CD4-positive, alpha-beta T cell treated with Interleukin-1 beta for 1 hour (primary cell): Measurements from ENCODE around the gene NBR1.
"Not testable (repeated sequence)": the region's sequence is repeated elsewhere in the genome, so short reads cannot be mapped to it uniquely, and the experiment has no call there.

Source experiments
- DNase-seq, 2 donors: peaks; one replicate each; pipeline ENCODE4 v3.0.0-alpha.2; 2020 to 2022

Gene NBR1

GRCh38 chr17:43215341-43215740 is 44.3 kb downstream of the NBR1 start:
- no peak for DNase-seq

- no peak for DNase-seq
These were observed 45.4 kb downstream of the NBR1 start for GRCh38 chr17:43216369-43216761.

GRCh38 chr17:43216762-43217613 is 46.0 kb downstream of the NBR1 start:
- no peak for DNase-seq

- DNase-seq = no peak
These were observed 46.6 kb downstream of the NBR1 start for GRCh38 chr17:43217614-43218087.

- DNase-seq = no peak
These were observed 48.0 kb downstream of the NBR1 start for GRCh38 chr17:43219001-43219400.

GRCh38 chr17:43219746-43220380 is 48.8 kb downstream of the NBR1 start:
- no peak for DNase-seq

- DNase-seq = no peak
These were observed 49.6 kb downstream of the NBR1 start for GRCh38 chr17:43220511-43221125.

- no peak for DNase-seq
These were observed 53.2 kb downstream of the NBR1 start for GRCh38 chr17:43224146-43224705.

- no peak for DNase-seq
These were observed 55.4 kb downstream of the NBR1 start for GRCh38 chr17:43226393-43226792.

- DNase-seq = not testable (repeated sequence)
These were observed 57.2 kb downstream of the NBR1 start, which contains the start of gene CCDC200 for GRCh38 chr17:43228020-43228782. Gene CCDC200, minus strand, starts transcription at chr17:43228623. Its CDS starts 69 bp downstream, at chr17:43228554.

- not testable (repeated sequence) for DNase-seq
These were observed 60.4 kb downstream of the NBR1 start for GRCh38 chr17:43231205-43232020.

GRCh38 chr17:43232021-43232699 is 61.1 kb downstream of the NBR1 start:
- DNase-seq = not testable (repeated sequence)

- not testable (repeated sequence) for DNase-seq
These were observed 62.2 kb downstream of the NBR1 start for GRCh38 chr17:43233263-43233662.

- DNase-seq = not testable (repeated sequence)
These were observed 62.9 kb downstream of the NBR1 start, which contains the start of gene RNU2-1 for GRCh38 chr17:43233877-43234276. Gene RNU2-1, minus strand, starts transcription at chr17:43233977.

- DNase-seq = not testable (repeated sequence)
These were observed 68.6 kb downstream of the NBR1 start for GRCh38 chr17:43239597-43239996.

GRCh38 chr17:43240596-43241352 is 69.8 kb downstream of the NBR1 start:
- not testable (repeated sequence) for DNase-seq

- DNase-seq = not testable (repeated sequence)
These were observed 75.4 kb downstream of the NBR1 start for GRCh38 chr17:43246456-43246855.
